Caco-2 (cell line): ENCODE results near the gene MYO9A. TPM values are rescaled to one million over a fixed set of nuclear protein-coding genes. Genes with fewer than 3 reads are reported as not detected.

Experiments used
- BruUV-seq: library from RNA; stranded (reverse); fragments of 400-500 nt; replicated peaks from 2 replicates; lab custom pipeline; 2021; lab: Mats Ljungman, UMichigan
- CTCF ChIA-PET: fragments of 300-600 bp; sonication (Branson Sonifier 250); formaldehyde crosslinking; loops from one replicate; lab custom pipeline; 2022; ENCODE audit warnings: antibody characterized with exemption; lab: Charles Lee
- POLR2A ChIA-PET: fragments of 300-600 bp; sonication (Branson Sonifier 250); formaldehyde crosslinking; loops from one replicate; lab custom pipeline; 2022; ENCODE audit warnings: antibody characterized with exemption; lab: Charles Lee
- DNase-seq, 2 experiments: peaks; one replicate each; pipeline versions ENCODE4 v3.0.0 to v3.0.0-alpha.2; 2020 to 2022
- H3K27me3 ChIP-seq: replicated peaks from 2 replicates; pipeline ENCODE4 v1.6.0; 2011; ENCODE audit warnings: low read length; ENCODE audit not compliant: control insufficient read depth, insufficient read depth
- H3K36me3 ChIP-seq: 2 replicates; pipeline ENCODE4 v1.5.1; 2011; ENCODE audit warnings: low read length; ENCODE audit not compliant: control insufficient read depth, insufficient read depth
- H3K4me1 ChIP-seq: fragments of 250-450 bp; sonication (Bioruptor Pico); 2 replicates; pipeline ENCODE4 v1.5.1; 2020; ENCODE audit warnings: mild to moderate bottlenecking
- H3K4me3 ChIP-seq: 2 replicates; pipeline ENCODE4 v1.5.1; 2011; ENCODE audit warnings: low read depth, mild to moderate bottlenecking, control low read depth, low read length
- H3K9me3 ChIP-seq: fragments of 250-450 bp; sonication (Bioruptor Pico); 2 replicates; pipeline ENCODE4 v1.5.1; 2020; ENCODE audit warnings: mild to moderate bottlenecking, moderate library complexity
- H3K27ac Mint-ChIP-seq: one replicate; pipeline ENCODE4 v1.8.0; 2022; ENCODE audit warnings: mixed read lengths; ENCODE audit not compliant: unreplicated experiment
- H3K27me3 Mint-ChIP-seq: one replicate; pipeline ENCODE4 v1.8.0; 2022; ENCODE audit warnings: mixed read lengths; ENCODE audit not compliant: insufficient read depth, unreplicated experiment
- H3K36me3 Mint-ChIP-seq: one replicate; pipeline ENCODE4 v1.8.0; 2022; ENCODE audit warnings: mild to moderate bottlenecking, mixed read lengths; ENCODE audit not compliant: insufficient read depth, unreplicated experiment
- H3K4me1 Mint-ChIP-seq: one replicate; pipeline ENCODE4 v1.8.0; 2022; ENCODE audit warnings: low read depth, mixed read lengths; ENCODE audit not compliant: unreplicated experiment
- H3K4me3 Mint-ChIP-seq: one replicate; pipeline ENCODE4 v1.8.0; 2022; ENCODE audit warnings: mild to moderate bottlenecking, moderate library complexity, mixed read lengths; ENCODE audit not compliant: unreplicated experiment
- H3K9me3 Mint-ChIP-seq: one replicate; pipeline ENCODE4 v1.8.0; 2022; ENCODE audit warnings: mixed read lengths; ENCODE audit not compliant: unreplicated experiment
- intact Hi-C: fragments of 100-400 bp; cut with micrococcal nuclease; formaldehyde crosslinking; loops from one replicate; pipeline ENCODE4 v1.10.0; 2022; ENCODE audit not compliant: unreplicated experiment
- total RNA-seq: library from RNA; stranded (reverse); gene quantifications from 2 replicates; pipeline ENCODE4 v1.2.3, GENCODE V29; 2022
- TF ChIP-seq, protein P1 (sequence below), 2 experiments: fragments of 200-600 bp in 1 of 2; IDR thresholded peaks; 1 replicate in 1 of 2; 2 replicates in 1 of 2; pipeline versions ENCODE4 v1.5.1 to v1.8.0; 2011 to 2022; ENCODE audit warnings: antibody characterized with exemption in 1 of 2, control low read depth in 1 of 2, inconsistent platforms in 1 of 2, low read depth in 1 of 2, low read length in 1 of 2, mild to moderate bottlenecking in 1 of 2, moderate library complexity in 1 of 2; ENCODE audit not compliant: insufficient read depth in 1 of 2, severe bottlenecking in 1 of 2, unreplicated experiment in 1 of 2

The MYO9A gene
- total RNA-seq, 1 experiment from 2014 or later, result 71.9 TPM

DNA sequence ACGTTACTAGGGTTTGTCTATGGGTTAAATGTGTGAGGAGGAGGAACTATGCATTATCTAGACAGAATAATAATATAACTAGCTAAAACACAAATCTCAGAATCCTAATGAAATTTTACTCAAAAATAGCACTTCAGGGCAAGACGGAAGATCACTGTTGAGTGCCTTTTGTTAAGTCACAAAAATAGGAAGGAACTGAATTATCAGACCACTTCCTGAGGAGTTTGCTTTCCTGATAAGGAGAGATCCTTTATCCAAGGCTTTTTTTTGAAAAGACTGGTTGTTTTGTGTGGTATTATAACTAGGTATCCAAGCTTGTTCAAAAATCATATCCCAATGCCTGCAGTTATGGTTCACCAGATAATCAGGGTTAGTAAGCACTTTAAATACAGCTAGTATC, 273.0 kb downstream of the MYO9A start:
- Histone ChIP-seq H3K4me3 (no peak overlapping the region), H3K4me1 (no peaks in the 10 kb centered on the region), H3K27me3 (no peaks in the 10 kb centered on the region), H3K9me3 (no peaks in the 10 kb centered on the region), H3K36me3 (no peaks in the 10 kb centered on the region; the same call in 1 of the 2 replicates)
- ChIA-PET CTCF (no interaction called here), POLR2A (no interaction called here)
- Mint-ChIP-seq H3K36me3 (peaks cover 50% of the 10 kb centered on the region), H3K9me3 (no peaks in the 10 kb centered on the region), H3K4me3 (no peak overlapping the region), H3K4me1 (peaks cover under 1% of the 10 kb centered on the region), H3K27ac (no peak overlapping the region), H3K27me3 (no peaks in the 10 kb centered on the region)
- TF ChIP-seq, protein P1, sequence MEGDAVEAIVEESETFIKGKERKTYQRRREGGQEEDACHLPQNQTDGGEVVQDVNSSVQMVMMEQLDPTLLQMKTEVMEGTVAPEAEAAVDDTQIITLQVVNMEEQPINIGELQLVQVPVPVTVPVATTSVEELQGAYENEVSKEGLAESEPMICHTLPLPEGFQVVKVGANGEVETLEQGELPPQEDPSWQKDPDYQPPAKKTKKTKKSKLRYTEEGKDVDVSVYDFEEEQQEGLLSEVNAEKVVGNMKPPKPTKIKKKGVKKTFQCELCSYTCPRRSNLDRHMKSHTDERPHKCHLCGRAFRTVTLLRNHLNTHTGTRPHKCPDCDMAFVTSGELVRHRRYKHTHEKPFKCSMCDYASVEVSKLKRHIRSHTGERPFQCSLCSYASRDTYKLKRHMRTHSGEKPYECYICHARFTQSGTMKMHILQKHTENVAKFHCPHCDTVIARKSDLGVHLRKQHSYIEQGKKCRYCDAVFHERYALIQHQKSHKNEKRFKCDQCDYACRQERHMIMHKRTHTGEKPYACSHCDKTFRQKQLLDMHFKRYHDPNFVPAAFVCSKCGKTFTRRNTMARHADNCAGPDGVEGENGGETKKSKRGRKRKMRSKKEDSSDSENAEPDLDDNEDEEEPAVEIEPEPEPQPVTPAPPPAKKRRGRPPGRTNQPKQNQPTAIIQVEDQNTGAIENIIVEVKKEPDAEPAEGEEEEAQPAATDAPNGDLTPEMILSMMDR (IDR thresholded peaks at IDR 0.05; ENCODE audit: insufficient read depth in 1 of 2, low read depth in 1 of 2, low read length in 1 of 2, severe bottlenecking in 1 of 2, unreplicated experiment in 1 of 2), result no peak
- intact Hi-C loops, result no loop called here
- DNase-seq, result no peak
- BruUV-seq, result no TSS peak

DNA sequence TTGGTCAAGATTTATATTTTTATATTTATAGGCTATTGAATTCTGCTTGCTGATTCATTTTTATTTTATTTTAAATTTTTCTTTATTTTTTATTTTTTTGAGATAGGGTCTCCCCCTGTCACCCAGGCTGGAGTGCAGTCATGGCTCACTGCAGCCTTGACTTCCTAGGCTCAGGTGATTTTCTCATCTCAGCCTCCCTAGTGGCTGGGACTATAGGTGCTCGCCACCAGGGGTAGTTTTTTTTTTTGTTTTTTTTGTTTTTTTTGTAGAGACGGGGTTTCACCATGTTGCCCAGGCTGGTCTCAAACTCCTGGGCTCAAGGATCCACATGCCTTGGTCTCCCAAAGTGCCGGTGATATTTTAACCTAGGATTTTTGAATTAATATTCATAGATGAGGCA, 276.4 kb downstream of the MYO9A start:
- Histone ChIP-seq H3K4me1 (no peaks in the 10 kb centered on the region), H3K9me3 (no peaks in the 10 kb centered on the region), H3K36me3 (no peaks in the 10 kb centered on the region), H3K27me3 (no peaks in the 10 kb centered on the region), H3K4me3 (no peak overlapping the region)
- DNase-seq, result no peak
- no peaks in the 10 kb centered on the region for H3K27me3 Mint-ChIP-seq
- intact Hi-C loops, result no loop called here
- no peak overlapping the region for H3K27ac Mint-ChIP-seq
- no peaks in the 10 kb centered on the region for H3K9me3 Mint-ChIP-seq
- no TSS peak for BruUV-seq
- H3K36me3 Mint-ChIP-seq, result peaks cover 38% of the 10 kb centered on the region
- peaks cover 7% of the 10 kb centered on the region for H3K4me1 Mint-ChIP-seq
- ChIA-PET POLR2A (no interaction called here), CTCF (no interaction called here)
- no peak overlapping the region for H3K4me3 Mint-ChIP-seq
- TF ChIP-seq, protein P1 (IDR thresholded peaks at IDR 0.05; ENCODE audit: insufficient read depth in 1 of 2, low read depth in 1 of 2, low read length in 1 of 2, severe bottlenecking in 1 of 2, unreplicated experiment in 1 of 2), result peak in 1 of 2 experiments; percentile 5

DNA sequence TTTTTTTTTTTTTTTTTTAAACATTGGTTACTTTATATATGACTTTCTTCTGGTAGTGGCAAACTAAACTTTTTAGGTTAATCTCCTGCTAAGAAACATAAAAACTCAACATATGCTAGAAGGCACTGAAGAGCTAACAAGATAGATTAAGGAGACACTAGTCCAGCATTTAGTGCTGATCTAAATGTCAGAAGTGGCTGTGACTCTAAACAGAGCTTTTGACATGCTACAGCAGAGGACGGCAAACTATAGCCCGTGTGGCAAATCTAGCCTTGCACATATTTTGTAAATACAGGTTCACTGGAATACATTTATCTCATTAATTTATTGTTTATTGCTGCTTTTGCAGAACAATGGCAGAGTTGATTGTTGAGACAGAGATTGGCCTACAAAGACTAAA, 287.0 kb downstream of the MYO9A start:
- BruUV-seq, result no TSS peak
- intact Hi-C loops, result no loop called here
- no peak for DNase-seq
- Mint-ChIP-seq H3K4me3 (no peak overlapping the region), H3K4me1 (no peaks in the 10 kb centered on the region), H3K36me3 (peaks cover 38% of the 10 kb centered on the region), H3K27me3 (no peaks in the 10 kb centered on the region), H3K9me3 (no peaks in the 10 kb centered on the region), H3K27ac (no peak overlapping the region)
- TF ChIP-seq, protein P1 (IDR thresholded peaks at IDR 0.05; ENCODE audit: insufficient read depth in 1 of 2, low read depth in 1 of 2, low read length in 1 of 2, severe bottlenecking in 1 of 2, unreplicated experiment in 1 of 2), result no peak
- Histone ChIP-seq H3K4me3 (no peak overlapping the region), H3K36me3 (no peaks in the 10 kb centered on the region; the same call in 1 of the 2 replicates), H3K27me3 (no peaks in the 10 kb centered on the region), H3K4me1 (no peaks in the 10 kb centered on the region), H3K9me3 (no peaks in the 10 kb centered on the region)
- CTCF ChIA-PET, result no interaction called here
- POLR2A ChIA-PET, result no interaction called here
